ENCODE measurements around the gene RETN.

DNA sequence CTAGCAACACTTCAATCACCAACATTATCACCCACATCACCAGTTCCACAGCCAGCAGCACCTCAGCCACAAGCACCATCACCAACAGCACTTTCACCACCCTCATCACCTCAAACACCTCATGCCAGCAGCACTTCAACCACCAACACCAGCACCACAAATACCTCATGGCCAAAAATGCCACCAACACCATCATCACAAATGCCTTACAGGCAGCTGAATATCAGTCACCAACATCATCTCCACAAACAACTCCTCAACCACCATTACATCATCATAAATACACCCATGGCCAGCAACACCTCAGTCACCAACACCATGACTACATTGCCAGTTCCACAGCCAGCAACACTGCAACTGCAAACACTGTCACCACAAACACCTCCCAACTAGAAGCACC is 22.6 kb downstream of the RETN start:
- TF ChIP-seq, protein P1, sequence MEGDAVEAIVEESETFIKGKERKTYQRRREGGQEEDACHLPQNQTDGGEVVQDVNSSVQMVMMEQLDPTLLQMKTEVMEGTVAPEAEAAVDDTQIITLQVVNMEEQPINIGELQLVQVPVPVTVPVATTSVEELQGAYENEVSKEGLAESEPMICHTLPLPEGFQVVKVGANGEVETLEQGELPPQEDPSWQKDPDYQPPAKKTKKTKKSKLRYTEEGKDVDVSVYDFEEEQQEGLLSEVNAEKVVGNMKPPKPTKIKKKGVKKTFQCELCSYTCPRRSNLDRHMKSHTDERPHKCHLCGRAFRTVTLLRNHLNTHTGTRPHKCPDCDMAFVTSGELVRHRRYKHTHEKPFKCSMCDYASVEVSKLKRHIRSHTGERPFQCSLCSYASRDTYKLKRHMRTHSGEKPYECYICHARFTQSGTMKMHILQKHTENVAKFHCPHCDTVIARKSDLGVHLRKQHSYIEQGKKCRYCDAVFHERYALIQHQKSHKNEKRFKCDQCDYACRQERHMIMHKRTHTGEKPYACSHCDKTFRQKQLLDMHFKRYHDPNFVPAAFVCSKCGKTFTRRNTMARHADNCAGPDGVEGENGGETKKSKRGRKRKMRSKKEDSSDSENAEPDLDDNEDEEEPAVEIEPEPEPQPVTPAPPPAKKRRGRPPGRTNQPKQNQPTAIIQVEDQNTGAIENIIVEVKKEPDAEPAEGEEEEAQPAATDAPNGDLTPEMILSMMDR (IDR thresholded peaks at IDR 0.05): no peak
- TF ChIP-seq POLR2AphosphoS5 (IDR thresholded peaks at IDR 0.05; ENCODE audit: insufficient read depth in 1 of 2, low read depth in 1 of 2): no peak
- no peak for TF ChIP-seq POLR2A (IDR thresholded peaks at IDR 0.05)
